ENCODE results near the gene ZNF611.
"Not testable (repeated sequence)": the region's sequence is repeated elsewhere in the genome, so short reads cannot be mapped to it uniquely, and the experiment has no call there.

Gene ZNF611

DNA sequence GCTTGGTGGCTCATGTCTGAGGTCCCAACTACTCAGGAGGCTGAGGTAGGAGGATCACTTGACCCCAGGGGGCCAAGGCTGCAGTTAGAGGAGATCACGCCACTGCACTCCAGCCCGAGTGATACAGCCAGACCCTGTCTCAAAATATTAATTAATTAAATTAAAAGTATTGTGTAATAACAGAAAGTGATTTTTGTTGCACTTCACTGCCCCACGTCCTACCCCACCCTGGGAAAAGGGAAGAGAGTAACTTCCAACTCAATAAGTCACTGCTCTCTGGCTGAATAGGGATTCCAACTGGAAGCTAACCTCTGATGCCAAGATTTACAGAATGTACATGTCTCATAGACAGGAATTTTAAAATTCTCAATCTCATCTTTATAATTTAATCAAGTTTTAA is 47.2 kb downstream of the ZNF611 start:
- H3K36me3 ChIP-seq = peaks cover 38% of the 10 kb centered on the region
- 0 out of 2 replicates have a peak, but pooled peaks have one; percentile 36 for TF ChIP-seq Cebpa-rat (IDR thresholded peaks at IDR 0.05)
- H3K27ac ChIP-seq = no peak overlapping the region
- H3K4me3 ChIP-seq = no peak overlapping the region
- H3K9me3 ChIP-seq = peaks cover 22% of the 10 kb centered on the region
- H3K9ac ChIP-seq = no peak overlapping the region
- no peaks in the 10 kb centered on the region for H4K20me1 ChIP-seq
- no peaks in the 10 kb centered on the region for H3K27me3 ChIP-seq
- H3K4me2 ChIP-seq = no peak overlapping the region
- H3K4me1 ChIP-seq = peaks cover 25% of the 10 kb centered on the region

DNA sequence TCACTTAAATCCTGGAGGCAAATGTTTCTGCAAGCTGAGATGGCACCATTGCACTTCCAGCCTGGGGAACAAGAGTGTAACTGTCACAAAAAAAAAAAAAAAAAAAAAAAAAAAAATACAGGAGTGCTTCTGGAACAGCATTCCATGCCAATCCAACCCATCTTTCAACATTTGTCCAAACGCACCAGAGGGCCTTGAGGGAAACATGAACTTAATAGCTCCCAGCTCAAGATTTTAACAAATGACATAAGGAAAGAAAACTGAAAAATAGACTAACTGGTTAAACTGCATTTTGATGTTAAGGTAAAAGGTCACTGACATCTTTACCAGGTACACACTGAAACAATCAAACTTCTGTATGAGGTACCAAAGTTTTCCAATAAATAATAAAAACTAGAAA is 49.0 kb downstream of the ZNF611 start:
- H3K9ac ChIP-seq = no peak overlapping the region
- peaks cover 54% of the 10 kb centered on the region for H3K36me3 ChIP-seq
- H3K4me2 ChIP-seq = no peak overlapping the region
- peaks cover 41% of the 10 kb centered on the region for H3K9me3 ChIP-seq
- no peak overlapping the region for H3K4me3 ChIP-seq
- H3K27me3 ChIP-seq = no peaks in the 10 kb centered on the region
- H3K27ac ChIP-seq = no peak overlapping the region
- peaks cover 14% of the 10 kb centered on the region for H3K4me1 ChIP-seq
- H4K20me1 ChIP-seq = no peaks in the 10 kb centered on the region
- no peak for TF ChIP-seq Cebpa-rat (IDR thresholded peaks at IDR 0.05)

DNA sequence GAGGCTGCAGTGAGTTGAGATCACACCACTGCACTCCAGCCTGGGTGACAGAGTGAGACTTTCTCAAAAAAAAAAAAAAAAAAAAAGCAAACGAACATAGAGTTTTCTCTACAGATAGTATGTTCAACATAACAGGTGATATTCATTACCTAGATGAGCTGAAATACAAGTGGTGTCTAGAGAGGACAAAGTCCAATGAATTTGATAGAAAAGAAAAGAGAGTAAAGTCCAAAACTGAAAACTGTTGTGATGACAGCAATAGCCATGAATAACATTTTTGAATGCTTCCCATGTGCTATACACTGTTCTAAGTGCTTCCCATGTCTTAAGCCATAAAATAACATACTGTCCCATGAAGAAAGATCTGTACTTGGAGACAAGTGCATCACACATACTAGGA is 53.6 kb downstream of the ZNF611 start:
- H3K4me1 ChIP-seq, H3K9ac ChIP-seq, H3K4me3 ChIP-seq, H4K20me1 ChIP-seq, H3K27me3 ChIP-seq, H3K4me2 ChIP-seq, H3K27ac ChIP-seq: not testable (repeated sequence)
- peaks cover 83% of the 10 kb centered on the region for H3K36me3 ChIP-seq
- H3K9me3 ChIP-seq = peaks cover 80% of the 10 kb centered on the region

DNA sequence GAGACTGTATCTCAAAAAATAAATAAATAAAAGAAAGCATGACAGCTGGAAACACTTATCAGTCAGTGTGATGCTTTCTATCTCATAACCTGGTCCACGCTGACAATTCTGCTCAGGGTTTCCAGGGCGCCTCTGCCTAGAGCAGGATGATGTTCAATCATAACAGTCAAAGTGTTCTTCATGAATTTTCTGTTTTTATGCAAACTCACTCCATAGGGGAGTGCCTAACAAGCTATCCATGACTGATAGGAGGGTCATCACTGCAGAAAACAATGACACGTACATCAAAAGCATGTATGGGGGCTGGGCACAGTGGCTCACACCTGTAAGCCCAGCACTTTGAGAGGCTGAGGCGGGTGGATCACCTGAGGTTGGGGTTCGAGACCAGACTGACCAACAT is 55.2 kb downstream of the ZNF611 start:
- no peak overlapping the region for H3K27ac ChIP-seq
- no peaks in the 10 kb centered on the region for H4K20me1 ChIP-seq
- TF ChIP-seq Cebpa-rat (IDR thresholded peaks at IDR 0.05) = no peak
- no peak overlapping the region for H3K4me2 ChIP-seq
- peaks cover 91% of the 10 kb centered on the region for H3K9me3 ChIP-seq
- H3K36me3 ChIP-seq = peaks cover 87% of the 10 kb centered on the region
- H3K4me3 ChIP-seq = no peak overlapping the region
- no peak overlapping the region for H3K9ac ChIP-seq
- no peaks in the 10 kb centered on the region for H3K27me3 ChIP-seq
- no peaks in the 10 kb centered on the region for H3K4me1 ChIP-seq

DNA sequence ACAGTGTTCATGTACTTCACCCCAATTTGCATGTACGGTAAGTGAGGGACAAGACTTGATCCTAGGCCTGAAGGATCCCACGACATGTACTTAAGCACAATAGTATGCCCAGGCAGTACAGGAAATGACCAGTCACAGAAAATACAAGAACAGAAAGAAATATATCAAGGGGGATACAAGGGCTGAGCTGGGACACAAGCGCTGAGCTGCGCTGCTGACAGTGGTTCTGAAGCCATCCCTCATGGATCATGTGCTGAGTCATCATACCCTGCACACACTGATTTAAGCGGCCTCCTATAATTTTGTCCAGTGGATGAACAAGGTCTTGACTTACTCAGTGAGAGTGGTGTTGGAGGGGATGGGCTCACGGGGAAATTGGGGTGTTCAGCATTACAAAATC is 59.6 kb downstream of the ZNF611 start:
- Histone ChIP-seq H3K36me3 (peaks cover 90% of the 10 kb centered on the region), H3K9me3 (peaks cover 86% of the 10 kb centered on the region)
- not testable (repeated sequence) for H3K4me2 ChIP-seq, H3K9ac ChIP-seq, H3K4me3 ChIP-seq, H3K4me1 ChIP-seq, H3K27ac ChIP-seq, H3K27me3 ChIP-seq, H4K20me1 ChIP-seq

DNA sequence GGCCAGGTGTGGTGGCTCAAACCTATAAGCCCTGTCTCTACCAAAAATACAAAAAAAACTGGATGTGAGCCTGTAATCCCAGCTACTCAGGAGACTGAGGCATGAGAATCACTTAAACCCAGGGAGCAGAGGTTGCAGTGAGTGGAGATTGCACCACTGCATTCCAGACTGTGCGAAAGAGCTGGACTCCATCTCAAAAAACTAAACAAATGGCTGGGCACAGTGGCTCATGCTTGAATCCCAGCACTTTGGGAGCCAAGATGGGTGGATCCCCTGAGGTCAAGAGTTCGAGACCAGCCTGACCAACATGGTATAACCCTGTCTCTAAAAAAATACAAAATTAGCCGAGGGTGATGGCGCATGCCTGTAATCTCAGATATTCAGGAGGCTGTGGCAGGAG is 61.8 kb downstream of the ZNF611 start:
- Histone ChIP-seq H3K9me3 (peaks cover 64% of the 10 kb centered on the region), H3K27ac (no peak overlapping the region), H3K36me3 (peaks cover 89% of the 10 kb centered on the region), H3K4me2 (no peak overlapping the region), H3K4me1 (no peaks in the 10 kb centered on the region), H3K27me3 (no peaks in the 10 kb centered on the region), H3K9ac (no peak overlapping the region), H4K20me1 (no peaks in the 10 kb centered on the region), H3K4me3 (no peak overlapping the region)
- TF ChIP-seq Cebpa-rat (IDR thresholded peaks at IDR 0.05) = no peak

DNA sequence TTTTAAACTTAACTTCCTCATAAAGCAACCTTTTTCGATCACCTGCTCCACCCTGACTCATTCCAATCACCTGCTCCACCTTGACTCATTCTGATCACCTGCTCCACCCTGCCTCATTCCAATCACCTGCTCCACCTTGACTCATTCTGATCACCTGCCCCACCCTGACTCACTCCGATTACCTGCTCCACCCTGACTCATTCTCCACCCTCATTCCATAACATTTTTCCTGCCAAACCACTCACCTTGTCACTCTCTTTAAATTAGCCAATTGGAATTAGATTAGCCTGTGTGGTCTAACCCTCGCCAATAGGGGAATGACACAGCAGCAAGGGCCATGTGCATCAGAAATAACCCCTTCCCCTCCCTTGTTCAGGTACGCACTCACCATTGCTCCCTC is 64.8 kb downstream of the ZNF611 start:
- Histone ChIP-seq H3K27ac (no peak overlapping the region), H4K20me1 (no peaks in the 10 kb centered on the region), H3K4me2 (no peak overlapping the region), H3K9ac (no peak overlapping the region), H3K36me3 (peaks cover 83% of the 10 kb centered on the region), H3K27me3 (no peaks in the 10 kb centered on the region), H3K9me3 (peaks cover 39% of the 10 kb centered on the region), H3K4me1 (no peaks in the 10 kb centered on the region), H3K4me3 (no peak overlapping the region)
- TF ChIP-seq Cebpa-rat (IDR thresholded peaks at IDR 0.05) = no peak

DNA sequence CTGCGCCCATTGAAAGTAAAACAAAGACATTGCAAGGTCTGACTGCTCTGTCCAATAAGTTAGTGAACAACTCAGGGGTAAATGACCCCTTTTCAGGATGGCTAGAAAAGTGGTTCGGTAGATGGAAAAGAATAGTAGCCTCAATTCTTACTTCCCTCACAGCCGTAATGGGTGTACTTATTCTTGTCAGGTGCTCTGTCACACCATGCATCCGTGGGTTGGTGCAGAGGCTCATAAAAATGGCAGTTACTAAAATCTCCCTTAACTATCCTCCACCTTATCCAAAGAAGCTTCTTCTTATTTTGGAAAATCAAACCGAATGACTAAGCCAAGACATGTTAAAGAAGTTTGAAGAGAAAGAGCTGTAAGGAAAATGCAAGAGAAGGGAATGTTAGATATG is 65.3 kb downstream of the ZNF611 start:
- Histone ChIP-seq H3K36me3 (peaks cover 82% of the 10 kb centered on the region), H3K4me1 (no peaks in the 10 kb centered on the region), H4K20me1 (no peaks in the 10 kb centered on the region), H3K4me3 (no peak overlapping the region), H3K9ac (no peak overlapping the region), H3K4me2 (no peak overlapping the region), H3K9me3 (peaks cover 34% of the 10 kb centered on the region), H3K27me3 (no peaks in the 10 kb centered on the region), H3K27ac (no peak overlapping the region)
- no peak for TF ChIP-seq Cebpa-rat (IDR thresholded peaks at IDR 0.05)

DNA sequence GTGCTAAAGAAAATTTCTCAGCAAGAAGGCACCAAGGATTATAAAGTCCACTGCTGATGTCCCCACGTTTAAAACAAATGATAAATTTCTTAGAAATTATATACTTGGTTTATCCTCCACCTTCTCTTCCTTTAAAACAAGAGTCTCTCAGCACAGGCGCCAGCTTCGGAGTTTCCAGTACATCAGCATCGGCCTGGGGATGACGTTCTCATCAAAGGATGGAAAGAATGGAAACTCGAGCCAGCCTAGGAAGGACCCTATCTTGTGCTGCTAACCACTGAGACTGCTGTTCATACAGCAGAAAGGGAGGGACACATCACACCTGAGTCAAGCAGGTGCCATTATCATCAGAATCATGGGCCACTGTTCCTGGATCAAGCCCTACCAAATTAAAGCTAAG is 66.9 kb downstream of the ZNF611 start:
- H3K27ac ChIP-seq = no peak overlapping the region
- H4K20me1 ChIP-seq = no peaks in the 10 kb centered on the region
- H3K36me3 ChIP-seq = peaks cover 80% of the 10 kb centered on the region
- TF ChIP-seq Cebpa-rat (IDR thresholded peaks at IDR 0.05) = no peak
- no peaks in the 10 kb centered on the region for H3K27me3 ChIP-seq
- no peak overlapping the region for H3K9ac ChIP-seq
- H3K4me2 ChIP-seq = no peak overlapping the region
- peaks cover 18% of the 10 kb centered on the region for H3K9me3 ChIP-seq
- H3K4me1 ChIP-seq = no peaks in the 10 kb centered on the region
- H3K4me3 ChIP-seq = no peak overlapping the region

DNA sequence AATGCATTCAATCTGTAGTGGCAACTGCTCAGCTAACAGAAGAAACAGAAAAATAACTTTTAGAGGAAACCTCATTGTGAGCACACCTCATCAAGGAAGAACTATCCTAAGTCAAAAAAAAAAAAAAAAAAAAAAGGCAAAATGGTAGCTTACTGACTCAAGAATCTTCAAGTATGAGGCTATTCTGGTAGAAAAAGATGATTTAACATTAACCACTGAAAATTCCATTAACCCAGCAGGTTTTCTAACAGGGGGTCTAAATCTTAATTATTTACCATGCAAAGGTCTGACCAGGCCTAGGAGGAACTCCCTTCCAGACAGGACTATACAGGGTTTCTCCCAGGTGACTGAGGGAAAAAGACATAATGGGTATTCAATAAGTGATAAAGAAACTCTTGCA is 68.3 kb downstream of the ZNF611 start:
- no peaks in the 10 kb centered on the region for H3K27me3 ChIP-seq
- H3K9me3 ChIP-seq = peaks cover 3% of the 10 kb centered on the region; the same call in 1 of the 2 replicates
- H3K4me1 ChIP-seq = no peaks in the 10 kb centered on the region
- H3K4me3 ChIP-seq = no peak overlapping the region
- H4K20me1 ChIP-seq = no peaks in the 10 kb centered on the region
- H3K4me2 ChIP-seq = no peak overlapping the region
- no peak for TF ChIP-seq Cebpa-rat (IDR thresholded peaks at IDR 0.05)
- peaks cover 80% of the 10 kb centered on the region for H3K36me3 ChIP-seq
- no peak overlapping the region for H3K27ac ChIP-seq
- no peak overlapping the region for H3K9ac ChIP-seq

DNA sequence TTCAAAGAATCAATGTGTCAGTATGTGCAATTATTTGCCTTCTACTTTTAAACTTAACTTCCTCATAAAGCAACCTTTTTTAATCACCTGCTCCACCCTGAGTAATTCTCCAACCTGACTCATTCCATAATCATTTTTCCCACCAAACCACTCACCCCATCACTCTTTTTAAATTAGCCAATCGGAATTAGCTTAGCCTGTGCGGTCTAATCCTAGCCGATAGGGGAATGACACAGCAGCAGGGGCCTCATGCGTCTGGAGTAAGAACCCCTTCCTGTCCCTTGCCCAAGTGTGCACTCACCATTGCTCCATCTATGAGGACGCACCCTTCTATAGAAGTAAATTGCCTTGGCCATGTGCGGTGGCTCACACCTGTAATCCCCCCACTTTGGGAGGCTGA is 69.3 kb downstream of the ZNF611 start:
- Histone ChIP-seq H3K4me3 (no peak overlapping the region), H3K36me3 (peaks cover 81% of the 10 kb centered on the region), H3K4me2 (no peak overlapping the region), H3K4me1 (no peaks in the 10 kb centered on the region), H3K9ac (no peak overlapping the region), H3K27ac (no peak overlapping the region), H3K27me3 (no peaks in the 10 kb centered on the region), H4K20me1 (no peaks in the 10 kb centered on the region), H3K9me3 (no peaks in the 10 kb centered on the region; the same call in 1 of the 2 replicates)
- TF ChIP-seq Cebpa-rat (IDR thresholded peaks at IDR 0.05) = no peak
